ENCODE results near the gene ALDH1B1. TPM values are rescaled to one million over a fixed set of nuclear protein-coding genes. Genes with fewer than 3 reads are reported as not detected.

Gene ALDH1B1
- polyA plus RNA-seq, 1 experiment, result 47.0 TPM

- ChIA-PET POLR2A (no interaction called here), CTCF (no interaction called here)
- no peak for TF ChIP-seq CTCF (IDR thresholded peaks at IDR 0.05; ENCODE audit: low read depth, low read length)
- H3K9me3 ChIP-seq (ENCODE audit: control insufficient read depth, insufficient read depth, low read length), result no peaks in the 10 kb centered on the region
- H3K4me3 ChIP-seq (ENCODE audit: low read depth, low read length), result no peak overlapping the region
- H3K27ac ChIP-seq (ENCODE audit: low read depth, low read length), result no peak overlapping the region
- peaks cover 40% of the 10 kb centered on the region for H3K27me3 ChIP-seq (ENCODE audit: control insufficient read depth, insufficient read depth, low read length)
- no peak for DNase-seq (ENCODE audit: low read depth, low spot score)
These were observed 11.8 kb downstream of the ALDH1B1 start for GRCh38 chr9:38404314-38404713.

- H3K4me3 ChIP-seq (ENCODE audit: low read depth, low read length), result no peak overlapping the region
- H3K9me3 ChIP-seq (ENCODE audit: control insufficient read depth, insufficient read depth, low read length), result no peaks in the 10 kb centered on the region
- CTCF ChIA-PET, result no interaction called here
- POLR2A ChIA-PET, result no interaction called here
- peaks cover 44% of the 10 kb centered on the region for H3K27me3 ChIP-seq (ENCODE audit: control insufficient read depth, insufficient read depth, low read length)
- TF ChIP-seq CTCF (IDR thresholded peaks at IDR 0.05; ENCODE audit: low read depth, low read length), result no peak
- no peak overlapping the region for H3K27ac ChIP-seq (ENCODE audit: low read depth, low read length)
- no peak for DNase-seq (ENCODE audit: low read depth, low spot score)
These were observed 13.3 kb downstream of the ALDH1B1 start for GRCh38 chr9:38405785-38406184.

- POLR2A ChIA-PET, result no interaction called here
- DNase-seq (ENCODE audit: low read depth, low spot score), result no peak
- Histone ChIP-seq H3K4me3 (ENCODE audit: low read depth, low read length) (no peak overlapping the region), H3K27ac (ENCODE audit: low read depth, low read length) (no peak overlapping the region), H3K27me3 (ENCODE audit: control insufficient read depth, insufficient read depth, low read length) (peaks cover 50% of the 10 kb centered on the region), H3K9me3 (ENCODE audit: control insufficient read depth, insufficient read depth, low read length) (no peaks in the 10 kb centered on the region)
- no peak for TF ChIP-seq CTCF (IDR thresholded peaks at IDR 0.05; ENCODE audit: low read depth, low read length)
- CTCF ChIA-PET, result no interaction called here
These were observed 14.1 kb downstream of the ALDH1B1 start for GRCh38 chr9:38406476-38407186.

- no peak overlapping the region for H3K4me3 ChIP-seq (ENCODE audit: low read depth, low read length)
- no peaks in the 10 kb centered on the region for H3K9me3 ChIP-seq (ENCODE audit: control insufficient read depth, insufficient read depth, low read length)
- peaks cover 66% of the 10 kb centered on the region for H3K27me3 ChIP-seq (ENCODE audit: control insufficient read depth, insufficient read depth, low read length)
- POLR2A ChIA-PET, result no interaction called here
- CTCF ChIA-PET, result no interaction called here
- H3K27ac ChIP-seq (ENCODE audit: low read depth, low read length), result no peak overlapping the region
- no peak for DNase-seq (ENCODE audit: low read depth, low spot score)
- no peak for TF ChIP-seq CTCF (IDR thresholded peaks at IDR 0.05; ENCODE audit: low read depth, low read length)
These were observed 16.2 kb downstream of the ALDH1B1 start for GRCh38 chr9:38408719-38409118.

- Histone ChIP-seq H3K27ac (ENCODE audit: low read depth, low read length) (no peak overlapping the region), H3K9me3 (ENCODE audit: control insufficient read depth, insufficient read depth, low read length) (no peaks in the 10 kb centered on the region), H3K4me3 (ENCODE audit: low read depth, low read length) (no peak overlapping the region), H3K27me3 (ENCODE audit: control insufficient read depth, insufficient read depth, low read length) (peaks cover 55% of the 10 kb centered on the region)
- no peak for TF ChIP-seq CTCF (IDR thresholded peaks at IDR 0.05; ENCODE audit: low read depth, low read length)
- POLR2A ChIA-PET, result no interaction called here
- no peak for DNase-seq (ENCODE audit: low read depth, low spot score)
- CTCF ChIA-PET, result interaction anchor here (1.3 kb wide), 1 partner anchor 20 kb away, joined by 3 read pairs; no protein-coding TSS in a partner anchor
These were observed 20.2 kb downstream of the ALDH1B1 start for GRCh38 chr9:38412751-38413150.

Data from AG04450 (cell line).